Neutrophil (primary cell): ENCODE measurements around the gene TMEM108.

Experiments used
- H3K27ac ChIP-seq: fragments of 200-600 bp; sonication (generic); 2 replicates; pipeline ENCODE4 v1.5.1; 2016; ENCODE audit warnings: mild to moderate bottlenecking, moderate library complexity
- H3K27me3 ChIP-seq: fragments of 200-600 bp; sonication (generic); 2 replicates; pipeline ENCODE4 v1.6.0; 2016; ENCODE audit warnings: mild to moderate bottlenecking
- H3K36me3 ChIP-seq: fragments of 200-600 bp; sonication (generic); 2 replicates; pipeline ENCODE4 v1.5.1; 2017
- H3K4me1 ChIP-seq, 2 experiments: fragments of 200-600 bp in 1 of 2; sonication (generic) in 1 of 2; 1 replicate in 1 of 2; 2 replicates in 1 of 2; pipeline versions ENCODE4 v1.5.1 to v1.6.1; 2013 to 2016; ENCODE audit warnings: low read depth in 1 of 2, low read length in 1 of 2, mild to moderate bottlenecking in 1 of 2, moderate library complexity in 1 of 2; ENCODE audit not compliant: control insufficient read depth in 1 of 2, insufficient read depth in 1 of 2
- H3K4me3 ChIP-seq, 2 experiments: fragments of 200-600 bp in 1 of 2; sonication (generic) in 1 of 2; 1 replicate in 1 of 2; 2 replicates in 1 of 2; pipeline ENCODE4 v1.5.1; 2013 to 2016; ENCODE audit warnings: low read depth in 1 of 2, low read length in 1 of 2, mild to moderate bottlenecking in 1 of 2, moderate library complexity in 1 of 2
- H3K9me3 ChIP-seq: fragments of 200-600 bp; sonication (generic); 2 replicates; pipeline ENCODE4 v1.5.1; 2016
- CTCF ChIP-seq: fragments of 200-600 bp; sonication (generic); IDR thresholded peaks from 2 replicates; pipeline ENCODE4 v1.5.1; 2016; ENCODE audit warnings: antibody characterized with exemption

TMEM108 gene

GRCh38 chr3:133197619-133198018, 159.4 kb downstream of the TMEM108 start:
- no peaks in the 10 kb centered on the region for H3K27me3 ChIP-seq
- no peaks in the 10 kb centered on the region for H3K36me3 ChIP-seq
- no peaks in the 10 kb centered on the region for H3K9me3 ChIP-seq
- no peak overlapping the region for H3K27ac ChIP-seq
- H3K4me3 ChIP-seq: no peak overlapping the region
- no peaks in the 10 kb centered on the region for H3K4me1 ChIP-seq
- TF ChIP-seq CTCF: no peak

GRCh38 chr3:133206921-133207320, 168.7 kb downstream of the TMEM108 start:
- H3K27ac ChIP-seq: no peak overlapping the region
- H3K27me3 ChIP-seq: no peaks in the 10 kb centered on the region
- no peaks in the 10 kb centered on the region for H3K4me1 ChIP-seq
- H3K9me3 ChIP-seq: no peaks in the 10 kb centered on the region
- H3K36me3 ChIP-seq: no peaks in the 10 kb centered on the region
- TF ChIP-seq CTCF: no peak
- no peak overlapping the region for H3K4me3 ChIP-seq

GRCh38 chr3:133208184-133208583, 170.0 kb downstream of the TMEM108 start:
- no peaks in the 10 kb centered on the region for H3K4me1 ChIP-seq
- no peaks in the 10 kb centered on the region for H3K27me3 ChIP-seq
- no peaks in the 10 kb centered on the region for H3K9me3 ChIP-seq
- no peaks in the 10 kb centered on the region for H3K36me3 ChIP-seq
- no peak overlapping the region for H3K4me3 ChIP-seq
- H3K27ac ChIP-seq: no peak overlapping the region
- TF ChIP-seq CTCF: no peak

GRCh38 chr3:133209871-133210550, 171.8 kb downstream of the TMEM108 start:
- TF ChIP-seq CTCF: no peak
- no peak overlapping the region for H3K4me3 ChIP-seq
- no peaks in the 10 kb centered on the region for H3K27me3 ChIP-seq
- no peaks in the 10 kb centered on the region for H3K36me3 ChIP-seq
- no peaks in the 10 kb centered on the region for H3K9me3 ChIP-seq
- H3K27ac ChIP-seq: no peak overlapping the region
- no peaks in the 10 kb centered on the region for H3K4me1 ChIP-seq

- no peaks in the 10 kb centered on the region for H3K36me3 ChIP-seq
- TF ChIP-seq CTCF: no peak
- H3K27ac ChIP-seq: no peak overlapping the region
- H3K27me3 ChIP-seq: no peaks in the 10 kb centered on the region
- no peak overlapping the region for H3K4me3 ChIP-seq
- H3K9me3 ChIP-seq: no peaks in the 10 kb centered on the region
- no peaks in the 10 kb centered on the region for H3K4me1 ChIP-seq
Observed at GRCh38 chr3:133210656-133211055, 172.5 kb downstream of the TMEM108 start.
